Esophagus squamous epithelium (tissue), 4 donors: ENCODE results near the gene LONRF2.

Experiments used
- POLR2A ChIP-seq, 4 donors: fragments of 450-650 bp; IDR thresholded peaks; one replicate each; pipeline ENCODE4 v1.6.1; 2017; ENCODE audit warnings: antibody characterized with exemption in 4 of 4, mild to moderate bottlenecking in 4 of 4, moderate library complexity in 3 of 4
- TF ChIP-seq, protein P1 (sequence below), 6 experiments: fragments of 450-650 bp in 4 of 6; fragments of 200-600 bp in 2 of 6; sonication (generic) in 2 of 6; IDR thresholded peaks; one replicate each; pipeline ENCODE4 v1.5.1; 2016 to 2019; ENCODE audit warnings: antibody characterized with exemption in 6 of 6, mild to moderate bottlenecking in 4 of 6, moderate library complexity in 4 of 6

DNA sequence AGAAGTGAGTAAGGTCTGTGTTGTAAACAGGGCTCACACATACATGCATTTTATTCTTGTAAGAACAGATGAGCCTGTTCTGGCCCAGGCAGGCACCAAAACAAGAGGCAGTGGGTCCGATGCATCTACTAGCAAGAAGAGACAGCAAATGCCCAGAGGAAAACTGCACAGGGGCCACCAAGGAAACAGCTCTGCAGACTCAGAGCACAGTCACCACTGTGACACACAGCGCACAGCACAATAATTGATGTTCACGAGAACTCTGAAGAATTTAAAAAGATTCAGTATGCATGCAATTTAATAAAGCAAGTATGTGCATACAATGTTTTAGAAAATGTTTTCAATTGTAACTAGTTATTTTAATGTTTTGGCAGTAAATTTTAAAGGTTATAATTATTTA lies 24.8 kb downstream of the LONRF2 start:
- TF ChIP-seq, protein P1, sequence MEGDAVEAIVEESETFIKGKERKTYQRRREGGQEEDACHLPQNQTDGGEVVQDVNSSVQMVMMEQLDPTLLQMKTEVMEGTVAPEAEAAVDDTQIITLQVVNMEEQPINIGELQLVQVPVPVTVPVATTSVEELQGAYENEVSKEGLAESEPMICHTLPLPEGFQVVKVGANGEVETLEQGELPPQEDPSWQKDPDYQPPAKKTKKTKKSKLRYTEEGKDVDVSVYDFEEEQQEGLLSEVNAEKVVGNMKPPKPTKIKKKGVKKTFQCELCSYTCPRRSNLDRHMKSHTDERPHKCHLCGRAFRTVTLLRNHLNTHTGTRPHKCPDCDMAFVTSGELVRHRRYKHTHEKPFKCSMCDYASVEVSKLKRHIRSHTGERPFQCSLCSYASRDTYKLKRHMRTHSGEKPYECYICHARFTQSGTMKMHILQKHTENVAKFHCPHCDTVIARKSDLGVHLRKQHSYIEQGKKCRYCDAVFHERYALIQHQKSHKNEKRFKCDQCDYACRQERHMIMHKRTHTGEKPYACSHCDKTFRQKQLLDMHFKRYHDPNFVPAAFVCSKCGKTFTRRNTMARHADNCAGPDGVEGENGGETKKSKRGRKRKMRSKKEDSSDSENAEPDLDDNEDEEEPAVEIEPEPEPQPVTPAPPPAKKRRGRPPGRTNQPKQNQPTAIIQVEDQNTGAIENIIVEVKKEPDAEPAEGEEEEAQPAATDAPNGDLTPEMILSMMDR (IDR thresholded peaks at IDR 0.05) = no peak
- no peak for TF ChIP-seq POLR2A (IDR thresholded peaks at IDR 0.05)
